HepG2 (cell line): ENCODE data around the gene ATM. TPM values are rescaled to one million over a fixed set of nuclear protein-coding genes. Genes with fewer than 3 reads are reported as not detected.

Experiments used
- ATAC-seq: fragments of 200-7000 bp; cut with Tn5 transposase; 3 replicates; pipeline ENCODE4 v1.9.1; 2020; ENCODE audit warnings: mild to moderate bottlenecking, moderate library complexity
- BruUV-seq: library from RNA; stranded (reverse); fragments of 400-500 nt; replicated peaks from 2 replicates; lab custom pipeline; 2021; lab: Mats Ljungman, UMichigan
- CTCF ChIA-PET: fragments of 300-600 bp; formaldehyde crosslinking; extraction: SDS; loops from one replicate; lab custom pipeline; 2021; ENCODE audit warnings: low total read pairs, inconsistent platforms, low intra/inter-chr PET ratio; lab: Yijun Ruan, JAX
- POLR2A ChIA-PET: fragments of 350-600 bp; sonication (Branson Sonifier 250); formaldehyde crosslinking; loops from one replicate; lab custom pipeline; 2020; ENCODE audit warnings: antibody characterized with exemption, inconsistent platforms; lab: Yijun Ruan, JAX
- DNase-seq: peaks from one replicate; pipeline ENCODE4 v3.0.0-alpha.2; 2015; ENCODE audit warnings: low spot score
- FAIRE-seq: peaks from 3 replicates; lab custom pipeline; 2011; peaks lifted over from hg19 to GRCh38; lab: Jason Lieb, UNC
- H2AFZ ChIP-seq: one replicate; pipeline ENCODE4 v1.6.1; 2011; ENCODE audit warnings: low read length, inconsistent platforms
- H3K27ac ChIP-seq: fragments of 300-600 bp; 3 replicates; pipeline ENCODE4 v1.8.0; 2011; ENCODE audit warnings: mixed run types, mild to moderate bottlenecking, mixed read lengths, low read length, inconsistent platforms; ENCODE audit not compliant: insufficient read depth; ENCODE audit errors: extremely low read length
- H3K27me3 ChIP-seq, 2 experiments: fragments of 200-600 bp in 1 of 2; 2 replicates in 1 of 2; 3 replicates in 1 of 2; pipeline versions ENCODE4 v1.6.0 to v1.8.0; 2011; ENCODE audit warnings: low read length in 2 of 2, mild to moderate bottlenecking in 2 of 2, moderate library complexity in 2 of 2, inconsistent platforms in 1 of 2; ENCODE audit not compliant: insufficient read depth in 2 of 2, control insufficient read depth in 1 of 2
- H3K36me3 ChIP-seq, 2 experiments: fragments of 200-600 bp in 1 of 2; replicated peaks in 1 of 2; 2 replicates in 1 of 2; 3 replicates in 1 of 2; pipeline versions ENCODE4 v1.5.1 to v1.8.0; 2011; ENCODE audit warnings: low read length in 2 of 2, inconsistent platforms in 1 of 2; ENCODE audit not compliant: insufficient read depth in 2 of 2, control insufficient read depth in 1 of 2
- H3K4me1 ChIP-seq: 2 replicates; pipeline ENCODE4 v1.5.1; 2012; ENCODE audit warnings: low read length, inconsistent platforms; ENCODE audit not compliant: insufficient read depth
- H3K4me2 ChIP-seq: 2 replicates; pipeline ENCODE4 v1.6.0; 2011; ENCODE audit warnings: low read depth, low read length, inconsistent platforms
- H3K4me3 ChIP-seq, 3 experiments: fragments of 200-600 bp in 1 of 3; sonication (generic), shearing (Covaris generic) in 1 of 3; replicated peaks in 1 of 3; 2 replicates each; pipeline ENCODE4 v1.5.1; 2011 to 2016; ENCODE audit warnings: low read length in 3 of 3, inconsistent platforms in 2 of 3, low read depth in 2 of 3, mild to moderate bottlenecking in 2 of 3, control low read depth in 1 of 3, mixed read lengths in 1 of 3; ENCODE audit not compliant: insufficient read depth in 1 of 3
- H3K79me2 ChIP-seq: one replicate; pipeline ENCODE4 v1.6.1; 2011; ENCODE audit warnings: low read length, inconsistent platforms; ENCODE audit not compliant: insufficient read depth
- H3K9ac ChIP-seq: 2 replicates; pipeline ENCODE4 v1.6.0; 2011; ENCODE audit warnings: mild to moderate bottlenecking, low read depth, low read length, inconsistent platforms; ENCODE audit not compliant: insufficient read depth
- H3K9me3 ChIP-seq: 2 replicates; pipeline ENCODE4 v1.5.1; 2012; ENCODE audit warnings: mild to moderate bottlenecking, low read length
- H4K20me1 ChIP-seq: 2 replicates; pipeline ENCODE4 v1.6.0; 2011; ENCODE audit warnings: inconsistent platforms, mild to moderate bottlenecking, low read length, moderate library complexity; ENCODE audit not compliant: insufficient read depth
- ARID5B ChIP-seq: IDR thresholded peaks from 2 replicates; pipeline ENCODE4 v1.4.0; 2020; ENCODE audit warnings: mild to moderate bottlenecking, missing genetic modification reagents
- FOXA1 ChIP-seq, 2 experiments: fragments of 450-650 bp in 1 of 2; sonication (generic) in 1 of 2; formaldehyde crosslinking in 1 of 2; IDR thresholded peaks; 2 replicates each; pipeline versions ENCODE4 v1.4.0 to v1.6.1; 2016 to 2020; ENCODE audit warnings: missing genetic modification reagents in 1 of 2
- FOXK1 ChIP-seq: sonication (generic); formaldehyde crosslinking; IDR thresholded peaks from 2 replicates; pipeline ENCODE4 v1.4.0; 2020; ENCODE audit warnings: low read depth, missing genetic modification reagents, borderline replicate concordance
- IKZF5 ChIP-seq: IDR thresholded peaks from 2 replicates; pipeline ENCODE4 v1.6.1; 2018; ENCODE audit warnings: missing genetic modification reagents, mild to moderate bottlenecking, missing compliant biosample characterization
- RFX3 ChIP-seq: IDR thresholded peaks from 2 replicates; pipeline ENCODE4 v1.6.1; 2016; ENCODE audit warnings: missing biosample characterization, missing genetic modification reagents
- RFXAP ChIP-seq: sonication (generic); formaldehyde crosslinking; IDR thresholded peaks from 2 replicates; pipeline ENCODE4 v1.4.0; 2020; ENCODE audit warnings: missing genetic modification reagents, borderline replicate concordance
- SATB2 ChIP-seq: sonication (generic); formaldehyde crosslinking; IDR thresholded peaks from 2 replicates; pipeline ENCODE4 v1.5.0; 2020; ENCODE audit warnings: missing genetic modification reagents
- ZFP91 ChIP-seq: sonication (generic); formaldehyde crosslinking; IDR thresholded peaks from 2 replicates; pipeline ENCODE4 v1.9.0; 2022; ENCODE audit warnings: missing genetic modification reagents, mild to moderate bottlenecking, borderline replicate concordance
- ZNF251 ChIP-seq: sonication (generic); formaldehyde crosslinking; IDR thresholded peaks from 2 replicates; pipeline ENCODE4 v1.9.0; 2021; ENCODE audit warnings: mild to moderate bottlenecking, missing genetic modification reagents
- WGBS: methylation state at CpG from one replicate; pipeline ENCODE4 v1.1.6; 2017; ENCODE audit warnings: low lambda C conversion rate; 5-methylcytosine and 5-hydroxymethylcytosine counted together
- in situ Hi-C: cut with HindIII; loops from 2 replicates; pipeline ENCODE4 v1.10.0; 2017; ENCODE audit warnings: low pct_unique_long_range_greater_than_20kb; ENCODE audit not compliant: extremely low pct_ligation_motif_present
- intact Hi-C: fragments of 100-400 bp; cut with micrococcal nuclease; formaldehyde crosslinking; loops from one replicate; pipeline ENCODE4 v1.10.0; 2022; ENCODE audit not compliant: unreplicated experiment
- polyA plus RNA-seq, 8 experiments: library from polyadenylated mRNA; depleted of rRNA in 3 of 8; stranded (reverse) in 7 of 8; unstranded in 1 of 8; fragments of >200 nt; fragmentation: Illumina TruSeq in 4 of 8; extraction: Trizol in 4 of 8; gene quantifications; 2 replicates each; pipeline versions ENCODE4 v1.2.1 to v1.2.3, GENCODE V29; 2011 to 2016; ENCODE audit warnings: low read depth in 4 of 8, missing spikeins in 1 of 8, mixed read lengths in 1 of 8; ENCODE audit not compliant: insufficient read depth in 1 of 8
- total RNA-seq, 5 experiments: library from RNA; depleted of rRNA; stranded (reverse); fragments of >200 nt; fragmentation: Illumina TruSeq; extraction: Trizol; gene quantifications; 2 replicates each; pipeline ENCODE4 v1.2.3, GENCODE V29; 2016; ENCODE audit warnings: low read depth in 1 of 5

Gene ATM
- total and polyA plus RNA-seq, 2 of the 13 experiments (the other 11 are each of a cell fraction or from before 2014, with no cell fraction given) = 40.0 to 71.6 TPM

GRCh38 chr11:108253176-108253575 lies 30.3 kb downstream of the ATM start:
- no peak overlapping the region for H3K9ac ChIP-seq
- TF ChIP-seq ARID5B (CRISPR knock-in tag) = no peak
- TF ChIP-seq FOXK1 (CRISPR knock-in tag) = no peak
- TF ChIP-seq SATB2 (CRISPR knock-in tag) = no peak
- TF ChIP-seq FOXA1 (IDR thresholded peaks at IDR 0.05) = no peak
- no peak for TF ChIP-seq FOXA1 (CRISPR knock-in tag; IDR thresholded peaks at IDR 0.05)
- no peak for TF ChIP-seq ZNF251 (CRISPR knock-in tag)
- no peak for TF ChIP-seq ZFP91 (CRISPR knock-in tag)
- TF ChIP-seq RFXAP (CRISPR knock-in tag) = no peak
- no peak for TF ChIP-seq IKZF5
- no peak for TF ChIP-seq RFX3 (CRISPR knock-in tag)
- TF ChIP-seq, all 625 proteins: peak for 0
- H3K27me3 ChIP-seq = no peaks in the 10 kb centered on the region
- POLR2A ChIA-PET = no interaction called here
- no peaks in the 10 kb centered on the region for H3K79me2 ChIP-seq
- FAIRE-seq (no peak), ATAC-seq (no peak), DNase-seq (no peak)
- H3K4me1 ChIP-seq = no peaks in the 10 kb centered on the region
- H3K27ac ChIP-seq = no peak overlapping the region
- whole genome bisulfite sequencing = 100% methylated on average over 1 of the region's 1 CpG
- no peak overlapping the region for H2AFZ ChIP-seq
- no peak overlapping the region for H3K4me2 ChIP-seq
- H3K36me3 ChIP-seq = peaks cover 12 to 64% of the 10 kb centered on the region in 2 experiments
- no peaks in the 10 kb centered on the region for H4K20me1 ChIP-seq
- BruUV-seq = no TSS peak
- no peaks in the 10 kb centered on the region for H3K9me3 ChIP-seq
- intact Hi-C loops = loop anchor here (5.0 kb wide), 1 partner anchor 469 kb away; no protein-coding TSS in a partner anchor
- H3K4me3 ChIP-seq = no peak overlapping the region
- in situ Hi-C loops = no loop called here
- CTCF ChIA-PET = no interaction called here
